ENCODE results near the gene LILRA1. TPM values are rescaled to one million over a fixed set of nuclear protein-coding genes. Genes with fewer than 3 reads are reported as not detected.

The LILRA1 gene
- total RNA-seq: not detected in 2 replicates

GRCh38 chr19:54593445-54593844 lies at the start of gene LILRA1:
LILRA1 (plus strand) TSS chr19:54593632; CDS start chr19:54594245, 613 bp downstream.

GRCh38 chr19:54573330-54573872 lies 20.0 kb upstream of the LILRA1 start, which contains the start of gene LILRA2:
LILRA2 (plus strand) TSS chr19:54573790; CDS start chr19:54573879, 89 bp downstream.

GRCh38 chr19:54630262-54630661 lies 36.8 kb downstream of the LILRA1 start, which contains the start of gene LILRB1:
LILRB1 (plus strand) TSS chr19:54630484; CDS start chr19:54631074, 590 bp downstream.

Other genes with a start within 250 kb of the LILRA1 start
- gene LAIR1, start 228.7 kb upstream of the LILRA1 start, total RNA-seq: not detected in 2 replicates
- gene TTYH1, start 178.2 kb upstream of the LILRA1 start, total RNA-seq: not detected in 2 replicates
- 27.5 and 42.7 TPM in 2 replicates for gene LENG8, start 144.4 kb upstream of the LILRA1 start, total RNA-seq
- gene LENG9, start 129.9 kb upstream of the LILRA1 start, total RNA-seq: 4.0 and 9.8 TPM in 2 replicates
- gene CDC42EP5, start 120.3 kb upstream of the LILRA1 start, total RNA-seq: 34.8 and 39.1 TPM in 2 replicates
- gene LAIR2, start 90.8 kb upstream of the LILRA1 start, total RNA-seq: not detected in 2 replicates
- gene LILRA2, start 19.8 kb upstream of the LILRA1 start, total RNA-seq: not detected in 2 replicates
- gene LILRB1, start 36.9 kb downstream of the LILRA1 start, total RNA-seq: not detected in 2 replicates
- not detected in 2 replicates for gene LILRB4, start 69.4 kb downstream of the LILRA1 start, total RNA-seq
- gene KIR3DL3, start 130.8 kb downstream of the LILRA1 start, total RNA-seq: not detected in 2 replicates
- gene KIR2DL3, start 144.9 kb downstream of the LILRA1 start, total RNA-seq: not detected in 2 replicates
- not detected in 2 replicates for gene KIR2DL1, start 176.2 kb downstream of the LILRA1 start, total RNA-seq
- gene KIR2DL4, start 210.0 kb downstream of the LILRA1 start, total RNA-seq: not detected in 2 replicates
- not detected in 2 replicates for gene KIR3DL1, start 222.8 kb downstream of the LILRA1 start, total RNA-seq
- not detected in 2 replicates for gene KIR2DS4, start 239.0 kb downstream of the LILRA1 start, total RNA-seq